Cerebellar nuclear complex (tissue), 1 donor: ENCODE measurements around the gene CFAP97.
A peak's percentile ranks its signal among the peaks of the same experiment; 100 is the strongest.
"Not testable (repeated sequence)": the region's sequence is repeated elsewhere in the genome, so short reads cannot be mapped to it uniquely, and the experiment has no call there.

Source experiments
- DNase-seq, 2 experiments: peaks; one replicate each; lab custom pipeline; 2025; lab: John Stamatoyannopoulos, UW

Gene CFAP97

GRCh38 chr4:185203486-185204237, at the start of gene CFAP97:
TSS of gene CFAP97 (minus strand) at chr4:185204000. CDS start at chr4:185191196, 12,804 bp downstream.
- peak in 1 of 2 experiments; percentile 33 for DNase-seq

GRCh38 chr4:185249105-185249504, 45.3 kb upstream of the CFAP97 start:
- no peak for DNase-seq

GRCh38 chr4:185248393-185249039, 44.7 kb upstream of the CFAP97 start:
- DNase-seq: no peak

GRCh38 chr4:185247151-185247550, 43.4 kb upstream of the CFAP97 start:
- DNase-seq: no peak

- DNase-seq: no peak
Observed at GRCh38 chr4:185246453-185246852, 42.7 kb upstream of the CFAP97 start.

- DNase-seq: no peak
Observed at GRCh38 chr4:185244763-185245162, 41.0 kb upstream of the CFAP97 start.

GRCh38 chr4:185243879-185244278, 40.1 kb upstream of the CFAP97 start:
- no peak for DNase-seq

GRCh38 chr4:185242749-185243533, 39.1 kb upstream of the CFAP97 start:
- no peak for DNase-seq

- not testable (repeated sequence) for DNase-seq
Observed at GRCh38 chr4:185240486-185240885, 36.7 kb upstream of the CFAP97 start.

GRCh38 chr4:185238750-185239149, 35.0 kb upstream of the CFAP97 start:
- DNase-seq: no peak

- no peak for DNase-seq
Observed at GRCh38 chr4:185238215-185238681, 34.4 kb upstream of the CFAP97 start.

GRCh38 chr4:185237175-185237574, 33.4 kb upstream of the CFAP97 start:
- DNase-seq: no peak

GRCh38 chr4:185235843-185236503, 32.2 kb upstream of the CFAP97 start:
- DNase-seq: no peak

GRCh38 chr4:185235119-185235842, 31.5 kb upstream of the CFAP97 start:
- no peak for DNase-seq

GRCh38 chr4:185232370-185232769, 28.6 kb upstream of the CFAP97 start:
- no peak for DNase-seq

GRCh38 chr4:185229021-185229818, 25.4 kb upstream of the CFAP97 start:
- DNase-seq: no peak

- DNase-seq: peak in 1 of 2 experiments; percentile 36
Observed at GRCh38 chr4:185227713-185228278, 24.0 kb upstream of the CFAP97 start.

- peak in 1 of 2 experiments; percentile 75 for DNase-seq
Observed at GRCh38 chr4:185227131-185227551, 23.3 kb upstream of the CFAP97 start.

GRCh38 chr4:185225940-185226339, 22.1 kb upstream of the CFAP97 start:
- no peak for DNase-seq

- no peak for DNase-seq
Observed at GRCh38 chr4:185224597-185224996, 20.8 kb upstream of the CFAP97 start.
